Cardiac muscle cell (in vitro differentiated cells and primary cell): ENCODE data around the gene SRP54. TPM values are rescaled to one million over a fixed set of nuclear protein-coding genes. Genes with fewer than 3 reads are reported as not detected.

Experiments used
- DNase-seq, 2 donors: peaks; one replicate each; pipeline versions ENCODE4 v3.0.0 to v3.0.0-alpha.2; 2010 to 2017; ENCODE audit warnings: low read depth in 1 of 2, low spot score in 1 of 2
- H3K27ac ChIP-seq: fragments of 200-600 bp; sonication (generic); 2 replicates; pipeline ENCODE4 v1.5.1; 2016
- H3K27me3 ChIP-seq: fragments of 200-600 bp; sonication (generic); 2 replicates; pipeline ENCODE4 v1.6.0; 2016; ENCODE audit warnings: control low read depth
- H3K36me3 ChIP-seq: fragments of 200-600 bp; sonication (generic); 2 replicates; pipeline ENCODE4 v1.5.1; 2016; ENCODE audit warnings: control low read depth
- H3K4me1 ChIP-seq: fragments of 200-600 bp; sonication (generic); 2 replicates; pipeline ENCODE4 v1.8.1; 2017; ENCODE audit warnings: low read depth, mild to moderate bottlenecking, mixed run types
- H3K4me3 ChIP-seq: fragments of 200-600 bp; sonication (generic); 2 replicates; pipeline ENCODE4 v1.5.1; 2016; ENCODE audit warnings: mild to moderate bottlenecking
- H3K9me3 ChIP-seq: fragments of 200-600 bp; sonication (generic); 2 replicates; pipeline ENCODE4 v1.5.1; 2017; ENCODE audit warnings: low read depth, mild to moderate bottlenecking, control low read depth
- CTCF ChIP-seq: IDR thresholded peaks from 2 replicates; pipeline ENCODE4 v1.5.1; 2012; ENCODE audit warnings: low read depth, mild to moderate bottlenecking, low read length
- polyA plus RNA-seq: library from polyadenylated mRNA; unstranded; fragments of >200 nt; fragmentation: Nextera tagmentation; extraction: Ambion mirVana; gene quantifications from 2 replicates; pipeline ENCODE4 v1.2.1, GENCODE V29; 2016
- total RNA-seq: library from RNA; depleted of rRNA; stranded (reverse); fragments of >200 nt; gene quantifications from 2 replicates; pipeline ENCODE4 v1.2.3, GENCODE V29; 2016

The SRP54 gene
- total and polyA plus RNA-seq, 2 experiments from 2014 or later = 64.2 to 68.1 TPM

GRCh38 chr14:35068238-35069012 is 85.6 kb downstream of the SRP54 start:
- DNase-seq = peak in 1 of 2 donors; percentile 21
- Histone ChIP-seq H3K27me3 (no peaks in the 10 kb centered on the region), H3K9me3 (no peaks in the 10 kb centered on the region), H3K36me3 (peaks cover 5% of the 10 kb centered on the region), H3K4me3 (no peak overlapping the region), H3K27ac (no peak overlapping the region), H3K4me1 (no peaks in the 10 kb centered on the region)
- no peak for TF ChIP-seq CTCF

GRCh38 chr14:35072226-35072625 is 89.4 kb downstream of the SRP54 start:
- peaks cover 5% of the 10 kb centered on the region for H3K36me3 ChIP-seq
- no peak for TF ChIP-seq CTCF
- no peak for DNase-seq
- H3K27me3 ChIP-seq = no peaks in the 10 kb centered on the region
- no peaks in the 10 kb centered on the region for H3K4me1 ChIP-seq
- no peak overlapping the region for H3K27ac ChIP-seq
- no peaks in the 10 kb centered on the region for H3K9me3 ChIP-seq
- no peak overlapping the region for H3K4me3 ChIP-seq

GRCh38 chr14:35073486-35073885 is 90.7 kb downstream of the SRP54 start:
- no peak for TF ChIP-seq CTCF
- no peaks in the 10 kb centered on the region for H3K4me1 ChIP-seq
- H3K36me3 ChIP-seq = peaks cover 4% of the 10 kb centered on the region

GRCh38 chr14:35078082-35078481 is 95.3 kb downstream of the SRP54 start:
- Histone ChIP-seq H3K9me3 (no peaks in the 10 kb centered on the region), H3K27ac (no peak overlapping the region), H3K4me1 (no peaks in the 10 kb centered on the region), H3K27me3 (no peaks in the 10 kb centered on the region), H3K36me3 (peaks cover 32% of the 10 kb centered on the region), H3K4me3 (no peak overlapping the region)
- TF ChIP-seq CTCF = no peak
- no peak for DNase-seq

More at GRCh38 chr14:35073486-35073885, 90.7 kb downstream of the SRP54 start:
- Histone ChIP-seq H3K27me3 (no peaks in the 10 kb centered on the region), H3K4me3 (no peak overlapping the region), H3K9me3 (no peaks in the 10 kb centered on the region), H3K27ac (no peak overlapping the region)
- no peak for DNase-seq

Other genes starting within 250 kb of the SRP54 start
- gene BAZ1A, start 107.6 kb upstream of the SRP54 start, total RNA-seq = 5.2 and 11.1 TPM in 2 replicates
- 7.2 and 10.7 TPM in 2 replicates for gene BAZ1A, start 107.6 kb upstream of the SRP54 start, polyA plus RNA-seq
- 25.4 and 30.1 TPM in 2 replicates for gene FAM177A1, start 63.3 kb downstream of the SRP54 start, total RNA-seq
- 47.3 and 50.1 TPM in 2 replicates for gene FAM177A1, start 63.3 kb downstream of the SRP54 start, polyA plus RNA-seq
- 5.8 and 12.5 TPM in 2 replicates for gene PPP2R3C, start 139.0 kb downstream of the SRP54 start, total RNA-seq
- 22.0 and 35.3 TPM in 2 replicates for gene PPP2R3C, start 139.0 kb downstream of the SRP54 start, polyA plus RNA-seq
- 29.3 and 40.5 TPM in 2 replicates for gene PRORP, start 139.6 kb downstream of the SRP54 start, total RNA-seq
- gene PRORP, start 139.6 kb downstream of the SRP54 start, polyA plus RNA-seq = 28.4 and 33.0 TPM in 2 replicates